GM23248 (cell line): ENCODE results near the gene NTMT1.

Experiments
- EZH2 ChIP-seq: fragments of 200-600 bp; sonication (generic); IDR thresholded peaks from 2 replicates; pipeline ENCODE4 v1.6.1; 2018; ENCODE audit warnings: antibody characterized with exemption, mild to moderate bottlenecking; ENCODE audit not compliant: insufficient read depth, poor library complexity, severe bottlenecking
- EZH2phosphoT487 ChIP-seq: fragments of 200-600 bp; sonication (generic); IDR thresholded peaks from 2 replicates; pipeline ENCODE4 v1.6.1; 2018; ENCODE audit warnings: antibody characterized with exemption, moderate library complexity, mild to moderate bottlenecking, low read depth; ENCODE audit not compliant: insufficient read depth

- no peak for TF ChIP-seq EZH2phosphoT487
- TF ChIP-seq EZH2 = no peak
These were observed 41.8 kb upstream of the NTMT1 start for GRCh38 chr9:129584136-129584535.
